Measurements from ENCODE around the gene ST8SIA1.

Gene ST8SIA1

DNA sequence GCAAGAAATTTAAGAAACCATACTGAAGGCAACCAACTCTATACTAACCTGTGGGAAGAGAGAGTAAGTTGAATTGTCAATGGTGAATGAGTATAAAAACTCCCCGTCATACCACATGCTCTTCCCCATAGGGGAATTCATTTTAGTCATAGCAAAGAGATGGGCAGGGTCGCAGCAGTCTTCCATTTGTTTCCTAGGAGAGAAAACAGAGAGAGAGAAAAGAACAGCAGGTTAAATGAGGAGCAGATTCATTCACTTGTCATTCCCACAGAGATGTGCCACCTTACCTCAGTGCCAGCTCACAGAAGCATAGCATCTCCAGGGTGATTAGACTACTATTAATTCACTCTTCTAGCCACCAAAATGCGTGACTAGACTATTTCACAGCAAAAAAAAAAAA is 47.4 kb downstream of the ST8SIA1 start:
- H3K4me3 ChIP-seq (replicated peaks; ENCODE audit: low read depth, low read length): no peak overlapping the region
- TF ChIP-seq, protein P1, sequence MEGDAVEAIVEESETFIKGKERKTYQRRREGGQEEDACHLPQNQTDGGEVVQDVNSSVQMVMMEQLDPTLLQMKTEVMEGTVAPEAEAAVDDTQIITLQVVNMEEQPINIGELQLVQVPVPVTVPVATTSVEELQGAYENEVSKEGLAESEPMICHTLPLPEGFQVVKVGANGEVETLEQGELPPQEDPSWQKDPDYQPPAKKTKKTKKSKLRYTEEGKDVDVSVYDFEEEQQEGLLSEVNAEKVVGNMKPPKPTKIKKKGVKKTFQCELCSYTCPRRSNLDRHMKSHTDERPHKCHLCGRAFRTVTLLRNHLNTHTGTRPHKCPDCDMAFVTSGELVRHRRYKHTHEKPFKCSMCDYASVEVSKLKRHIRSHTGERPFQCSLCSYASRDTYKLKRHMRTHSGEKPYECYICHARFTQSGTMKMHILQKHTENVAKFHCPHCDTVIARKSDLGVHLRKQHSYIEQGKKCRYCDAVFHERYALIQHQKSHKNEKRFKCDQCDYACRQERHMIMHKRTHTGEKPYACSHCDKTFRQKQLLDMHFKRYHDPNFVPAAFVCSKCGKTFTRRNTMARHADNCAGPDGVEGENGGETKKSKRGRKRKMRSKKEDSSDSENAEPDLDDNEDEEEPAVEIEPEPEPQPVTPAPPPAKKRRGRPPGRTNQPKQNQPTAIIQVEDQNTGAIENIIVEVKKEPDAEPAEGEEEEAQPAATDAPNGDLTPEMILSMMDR (IDR thresholded peaks at IDR 0.05; ENCODE audit: low read depth, low read length, missing control alignments): no peak
- DNase-seq (ENCODE audit: extremely low read depth, low read depth): no peak

DNA sequence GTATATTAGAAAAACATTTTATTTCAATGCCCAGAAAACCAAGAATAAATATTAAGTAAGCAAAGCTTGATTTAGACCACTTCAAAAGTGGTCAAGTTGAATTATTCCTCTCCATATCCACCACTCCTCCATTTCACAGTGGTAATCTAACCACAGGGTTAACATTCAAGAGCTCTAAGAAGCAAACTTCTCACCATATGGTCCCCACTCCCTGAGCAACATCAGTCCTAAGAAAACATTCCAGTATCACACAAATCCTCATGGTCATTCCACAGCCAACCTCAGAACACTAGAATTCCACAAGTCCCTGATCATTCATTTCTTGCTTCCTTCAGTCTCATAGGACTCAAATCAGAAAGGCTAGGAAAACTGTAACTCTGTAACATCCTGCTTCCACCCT is 47.9 kb downstream of the ST8SIA1 start:
- DNase-seq (ENCODE audit: extremely low read depth, low read depth): peak; percentile 39
- TF ChIP-seq, protein P1 (IDR thresholded peaks at IDR 0.05; ENCODE audit: low read depth, low read length, missing control alignments): no peak
- H3K4me3 ChIP-seq (replicated peaks; ENCODE audit: low read depth, low read length): no peak overlapping the region

- TF ChIP-seq, protein P1 (IDR thresholded peaks at IDR 0.05; ENCODE audit: low read depth, low read length, missing control alignments): no peak
- DNase-seq (ENCODE audit: extremely low read depth, low read depth): no peak
- H3K4me3 ChIP-seq (replicated peaks; ENCODE audit: low read depth, low read length): no peak overlapping the region
These were observed 48.7 kb downstream of the ST8SIA1 start for GRCh38 chr12:22285846-22286245.

DNA sequence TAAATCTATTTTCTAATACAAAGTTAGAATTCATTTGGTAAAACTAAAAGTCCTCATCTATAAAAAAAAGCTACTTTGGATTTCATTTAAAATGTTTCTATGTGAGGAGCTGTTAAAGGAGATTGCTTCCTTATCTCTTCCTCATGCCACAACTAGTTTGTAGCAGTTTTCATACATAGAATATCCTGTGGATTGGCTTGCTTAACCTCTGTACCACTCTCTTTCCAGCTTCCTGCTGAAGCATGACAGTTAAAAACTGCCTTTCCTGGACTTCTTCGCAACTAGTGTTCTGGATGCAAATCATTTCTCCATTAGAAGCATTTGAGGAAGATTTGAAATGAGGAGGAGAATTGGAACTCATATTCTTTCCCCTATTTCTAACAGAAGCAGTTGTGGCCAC is 49.6 kb downstream of the ST8SIA1 start:
- no peak overlapping the region for H3K4me3 ChIP-seq (replicated peaks; ENCODE audit: low read depth, low read length)
- TF ChIP-seq, protein P1 (IDR thresholded peaks at IDR 0.05; ENCODE audit: low read depth, low read length, missing control alignments): no peak
- no peak for DNase-seq (ENCODE audit: extremely low read depth, low read depth)

DNA sequence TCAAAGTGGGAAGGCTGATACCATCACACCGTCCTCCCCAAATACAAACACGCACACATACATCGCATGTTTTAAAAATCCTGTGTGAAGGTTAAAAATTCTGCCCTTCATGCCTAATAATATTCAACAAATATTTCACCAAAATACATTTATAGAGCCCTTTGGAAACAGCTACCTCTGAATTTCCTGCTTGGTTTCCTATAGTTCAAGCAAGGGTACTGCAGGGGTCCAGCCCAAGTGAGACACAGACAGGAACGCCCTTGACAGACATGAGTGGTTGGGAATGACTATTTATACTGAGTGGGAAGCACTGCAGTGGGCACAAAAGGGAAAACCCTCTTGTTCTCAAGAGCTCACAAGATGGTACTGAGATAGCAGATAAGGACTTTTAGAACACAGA is 51.0 kb downstream of the ST8SIA1 start:
- no peak overlapping the region for H3K4me3 ChIP-seq (replicated peaks; ENCODE audit: low read depth, low read length)
- no peak for DNase-seq (ENCODE audit: extremely low read depth, low read depth)
- TF ChIP-seq, protein P1 (IDR thresholded peaks at IDR 0.05; ENCODE audit: low read depth, low read length, missing control alignments): no peak

GRCh38 chr12:22283006-22283506 is 51.5 kb downstream of the ST8SIA1 start:
- peak; percentile 74 for DNase-seq (ENCODE audit: extremely low read depth, low read depth)
- TF ChIP-seq, protein P1 (IDR thresholded peaks at IDR 0.05; ENCODE audit: low read depth, low read length, missing control alignments): no peak
- H3K4me3 ChIP-seq (replicated peaks; ENCODE audit: low read depth, low read length): no peak overlapping the region

GRCh38 chr12:22282283-22282682 is 52.2 kb downstream of the ST8SIA1 start:
- TF ChIP-seq, protein P1 (IDR thresholded peaks at IDR 0.05; ENCODE audit: low read depth, low read length, missing control alignments): no peak
- no peak overlapping the region for H3K4me3 ChIP-seq (replicated peaks; ENCODE audit: low read depth, low read length)
- DNase-seq (ENCODE audit: extremely low read depth, low read depth): peak; percentile 30
